Upper lobe of left lung (tissue), 6 donors: Measurements from ENCODE around the gene SLC26A9. TPM values are rescaled to one million over a fixed set of nuclear protein-coding genes. Genes with fewer than 3 reads are reported as not detected.

ENCODE experiments used
- ATAC-seq, 2 donors: fragments of 200-7000 bp; cut with Tn5 transposase; one replicate each; pipeline ENCODE4 v1.9.1; 2022; ENCODE audit warnings: mild to moderate bottlenecking in 2 of 2, moderate library complexity in 2 of 2; ENCODE audit not compliant: low FRiP score in 2 of 2
- DNase-seq, 2 donors: peaks; one replicate each; pipeline ENCODE4 v3.0.0-alpha.2; 2019 to 2020
- H3K27ac ChIP-seq, 4 donors: fragments of 200-600 bp; sonication (generic); one replicate each; pipeline ENCODE4 v1.5.1; 2016 to 2019
- H3K27me3 ChIP-seq, 4 donors: fragments of 200-600 bp; sonication (generic); one replicate each; pipeline ENCODE4 v1.5.1; 2017 to 2019
- H3K36me3 ChIP-seq, 4 donors: fragments of 200-600 bp; sonication (generic); one replicate each; pipeline ENCODE4 v1.5.1; 2016 to 2019
- H3K4me1 ChIP-seq, 4 donors: fragments of 200-600 bp; sonication (generic); one replicate each; pipeline ENCODE4 v1.5.1; 2018 to 2019
- H3K4me3 ChIP-seq, 4 donors: fragments of 200-600 bp; sonication (generic); one replicate each; pipeline ENCODE4 v1.5.1; 2017 to 2019; ENCODE audit warnings: mild to moderate bottlenecking in 2 of 4, moderate library complexity in 1 of 4
- H3K9me3 ChIP-seq, 4 donors: fragments of 200-600 bp; sonication (generic); one replicate each; pipeline ENCODE4 v1.5.1; 2018 to 2019
- EP300 ChIP-seq, 4 donors: sonication (generic); formaldehyde crosslinking; IDR thresholded peaks; one replicate each; pipeline ENCODE4 v1.5.1; 2017; ENCODE audit warnings: antibody characterized with exemption in 4 of 4, control low read depth in 2 of 4
- POLR2A ChIP-seq, 4 donors: fragments of 450-650 bp; IDR thresholded peaks; one replicate each; pipeline ENCODE4 v1.5.1; 2016 to 2017; ENCODE audit warnings: antibody characterized with exemption in 4 of 4, mild to moderate bottlenecking in 2 of 4
- POLR2AphosphoS5 ChIP-seq, 2 donors: sonication (generic); formaldehyde crosslinking; IDR thresholded peaks; one replicate each; pipeline ENCODE4 v1.5.1; 2017; ENCODE audit warnings: antibody characterized with exemption in 2 of 2
- WGBS, 2 donors: methylation state at CpG; one replicate each; pipeline ENCODE4 v1.1.5; 2017 to 2018; 5-methylcytosine and 5-hydroxymethylcytosine counted together
- total RNA-seq, 6 donors: library from RNA; depleted of rRNA in 4 of 6; stranded (reverse); fragments of >200 nt in 4 of 6; gene quantifications; one replicate each; pipeline versions ENCODE4 v1.1.0 to v1.2.1, GENCODE V29; 2016 to 2021
- TF ChIP-seq, protein P1 (sequence below), 6 experiments: fragments of 450-650 bp in 4 of 6; fragments of 200-600 bp in 2 of 6; sonication (generic) in 2 of 6; IDR thresholded peaks; one replicate each; pipeline ENCODE4 v1.5.1; 2016 to 2019; ENCODE audit warnings: antibody characterized with exemption in 6 of 6
- donor health status: DM: no; HTN: no; CAD: no; lungs with moderate emphysema.
- donor health status: DM: no; HTN: yes; CAD: no; lungs with severe emphysema.

Gene SLC26A9, protein sequence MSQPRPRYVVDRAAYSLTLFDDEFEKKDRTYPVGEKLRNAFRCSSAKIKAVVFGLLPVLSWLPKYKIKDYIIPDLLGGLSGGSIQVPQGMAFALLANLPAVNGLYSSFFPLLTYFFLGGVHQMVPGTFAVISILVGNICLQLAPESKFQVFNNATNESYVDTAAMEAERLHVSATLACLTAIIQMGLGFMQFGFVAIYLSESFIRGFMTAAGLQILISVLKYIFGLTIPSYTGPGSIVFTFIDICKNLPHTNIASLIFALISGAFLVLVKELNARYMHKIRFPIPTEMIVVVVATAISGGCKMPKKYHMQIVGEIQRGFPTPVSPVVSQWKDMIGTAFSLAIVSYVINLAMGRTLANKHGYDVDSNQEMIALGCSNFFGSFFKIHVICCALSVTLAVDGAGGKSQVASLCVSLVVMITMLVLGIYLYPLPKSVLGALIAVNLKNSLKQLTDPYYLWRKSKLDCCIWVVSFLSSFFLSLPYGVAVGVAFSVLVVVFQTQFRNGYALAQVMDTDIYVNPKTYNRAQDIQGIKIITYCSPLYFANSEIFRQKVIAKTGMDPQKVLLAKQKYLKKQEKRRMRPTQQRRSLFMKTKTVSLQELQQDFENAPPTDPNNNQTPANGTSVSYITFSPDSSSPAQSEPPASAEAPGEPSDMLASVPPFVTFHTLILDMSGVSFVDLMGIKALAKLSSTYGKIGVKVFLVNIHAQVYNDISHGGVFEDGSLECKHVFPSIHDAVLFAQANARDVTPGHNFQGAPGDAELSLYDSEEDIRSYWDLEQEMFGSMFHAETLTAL
- total RNA-seq: 10 to 100 TPM; 10.6 to 31.9 (median 20.9) TPM

DNA sequence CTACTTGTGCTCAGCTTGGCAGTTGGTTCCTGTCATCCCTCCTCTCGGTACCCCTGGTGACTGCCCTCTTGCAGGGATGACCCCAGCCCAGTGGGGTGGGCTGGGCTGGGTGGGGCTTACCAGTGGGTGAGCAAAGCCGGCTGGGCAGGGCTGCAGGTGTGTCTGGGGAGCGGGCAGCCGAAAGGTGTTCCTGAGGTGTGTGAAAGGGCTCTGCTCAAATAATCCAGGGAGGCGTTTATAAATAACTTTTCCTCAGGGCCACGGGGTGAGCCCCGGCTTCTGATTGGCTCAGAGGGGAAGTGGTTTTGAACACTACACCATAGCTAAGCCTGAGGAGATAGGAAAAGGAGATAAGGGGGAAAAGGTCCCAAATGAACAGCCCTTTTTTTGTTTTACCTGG, at the start of gene SLC26A9:
TSS of gene SLC26A9 (minus strand) at position 212 of the 400 bp plus-strand sequence. CDS start 7,636 bp downstream, outside the sequence.
- H3K9me3 ChIP-seq: no peaks in the 10 kb centered on the region
- no peaks in the 10 kb centered on the region for H3K27me3 ChIP-seq
- DNase-seq: peak; percentile 47 to 60
- H3K4me1 ChIP-seq: peaks cover 0 to 24% (median 16%) of the 10 kb centered on the region in 4 donors
- 29 to 41% methylated on average over 6 of the region's 7 CpGs for WGBS, 2 donors
- TF ChIP-seq EP300 (IDR thresholded peaks at IDR 0.05) (no peak), POLR2A (IDR thresholded peaks at IDR 0.05) (peak in 1 of 4 donors; percentile 59), POLR2AphosphoS5 (IDR thresholded peaks at IDR 0.05) (no peak)
- TF ChIP-seq, protein P1, sequence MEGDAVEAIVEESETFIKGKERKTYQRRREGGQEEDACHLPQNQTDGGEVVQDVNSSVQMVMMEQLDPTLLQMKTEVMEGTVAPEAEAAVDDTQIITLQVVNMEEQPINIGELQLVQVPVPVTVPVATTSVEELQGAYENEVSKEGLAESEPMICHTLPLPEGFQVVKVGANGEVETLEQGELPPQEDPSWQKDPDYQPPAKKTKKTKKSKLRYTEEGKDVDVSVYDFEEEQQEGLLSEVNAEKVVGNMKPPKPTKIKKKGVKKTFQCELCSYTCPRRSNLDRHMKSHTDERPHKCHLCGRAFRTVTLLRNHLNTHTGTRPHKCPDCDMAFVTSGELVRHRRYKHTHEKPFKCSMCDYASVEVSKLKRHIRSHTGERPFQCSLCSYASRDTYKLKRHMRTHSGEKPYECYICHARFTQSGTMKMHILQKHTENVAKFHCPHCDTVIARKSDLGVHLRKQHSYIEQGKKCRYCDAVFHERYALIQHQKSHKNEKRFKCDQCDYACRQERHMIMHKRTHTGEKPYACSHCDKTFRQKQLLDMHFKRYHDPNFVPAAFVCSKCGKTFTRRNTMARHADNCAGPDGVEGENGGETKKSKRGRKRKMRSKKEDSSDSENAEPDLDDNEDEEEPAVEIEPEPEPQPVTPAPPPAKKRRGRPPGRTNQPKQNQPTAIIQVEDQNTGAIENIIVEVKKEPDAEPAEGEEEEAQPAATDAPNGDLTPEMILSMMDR (IDR thresholded peaks at IDR 0.05): no peak
- no peaks in the 10 kb centered on the region for H3K36me3 ChIP-seq
- peak within 1 kb of the TSS; percentile 33 to 62 (median 54) for H3K27ac ChIP-seq
- peak within 1 kb of the TSS in 3 of 4 donors; percentile 6 to 35 (median 26) for H3K4me3 ChIP-seq
- no peak for ATAC-seq

DNA sequence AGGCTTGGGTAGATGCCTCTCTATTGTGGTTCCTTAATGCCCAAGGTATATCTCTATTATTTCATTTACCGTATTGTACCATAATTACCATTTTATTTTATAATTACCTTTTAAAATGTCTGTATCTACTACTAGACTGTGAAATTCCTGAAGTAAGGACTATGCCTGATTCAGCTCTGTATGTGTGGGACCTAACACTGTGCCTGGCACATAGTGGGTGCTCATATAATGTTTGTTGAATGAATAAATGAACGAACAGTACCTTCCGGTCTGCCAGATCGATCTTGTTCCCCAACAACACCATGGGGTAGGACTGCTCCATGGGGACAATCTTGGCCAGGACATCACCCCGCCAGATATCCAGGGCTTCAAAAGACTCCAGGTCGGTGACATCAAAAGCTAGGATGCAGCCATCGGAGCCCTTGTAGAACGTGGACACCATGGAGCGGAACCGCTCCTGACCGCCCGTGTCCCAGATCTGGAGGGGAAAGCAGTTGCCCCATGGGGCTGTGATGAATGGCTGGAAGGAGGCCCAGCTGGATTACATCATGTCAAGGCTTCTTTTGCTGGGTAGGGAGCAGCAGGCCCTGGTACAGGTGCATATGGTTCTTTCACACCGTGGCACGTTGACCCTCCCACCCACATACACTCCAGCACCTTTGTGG, 49.1 kb upstream of the SLC26A9 start:
- ATAC-seq: no peak
- WGBS, 2 donors: 96% methylated on average over 14 of the region's 14 CpGs

GRCh38 chr1:205991237-205991636, 48.0 kb upstream of the SLC26A9 start:
- ATAC-seq: no peak
- no peak for DNase-seq

More for the DNA sequence above, 49.1 kb upstream of the SLC26A9 start:
- TF ChIP-seq POLR2AphosphoS5 (IDR thresholded peaks at IDR 0.05) (no peak), EP300 (IDR thresholded peaks at IDR 0.05) (no peak), POLR2A (IDR thresholded peaks at IDR 0.05) (no peak)
- TF ChIP-seq, protein P1 (IDR thresholded peaks at IDR 0.05): no peak
- no peaks in the 10 kb centered on the region for H3K9me3 ChIP-seq
- H3K4me1 ChIP-seq: no peaks in the 10 kb centered on the region
- no peak for DNase-seq
- no peaks in the 10 kb centered on the region for H3K27me3 ChIP-seq
- H3K4me3 ChIP-seq: no peak overlapping the region
- H3K36me3 ChIP-seq: peaks cover 0 to 8% (median 0%) of the 10 kb centered on the region in 4 donors
- no peak overlapping the region for H3K27ac ChIP-seq

DNA sequence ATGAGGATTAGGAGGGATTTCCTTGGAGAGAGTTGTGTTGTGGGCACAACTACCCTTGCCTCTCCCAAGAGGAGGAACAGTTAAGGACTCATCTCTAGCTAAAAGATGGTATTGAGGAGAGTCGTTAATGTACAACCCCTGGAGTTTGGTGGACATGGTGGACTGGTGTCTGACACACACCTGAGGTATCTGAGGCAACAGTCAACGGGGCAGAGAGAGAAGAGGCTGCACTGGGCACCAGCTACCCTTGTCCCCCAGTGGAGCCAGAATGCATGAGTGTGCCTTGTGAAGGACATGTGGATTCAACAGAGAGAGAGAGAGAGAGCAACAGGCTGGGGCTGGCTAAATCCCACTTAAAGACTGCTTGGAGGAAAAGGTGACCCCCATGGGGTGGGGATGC, 47.0 kb upstream of the SLC26A9 start:
- H3K27ac ChIP-seq: no peak overlapping the region
- H3K9me3 ChIP-seq: no peaks in the 10 kb centered on the region
- H3K36me3 ChIP-seq: peaks cover 0 to 8% (median 0%) of the 10 kb centered on the region in 4 donors
- 87 to 88% methylated on average over 2 of the region's 2 CpGs for WGBS, 2 donors
- H3K4me3 ChIP-seq: no peak overlapping the region
- TF ChIP-seq, protein P1 (IDR thresholded peaks at IDR 0.05): no peak
- TF ChIP-seq POLR2A (IDR thresholded peaks at IDR 0.05) (no peak), POLR2AphosphoS5 (IDR thresholded peaks at IDR 0.05) (no peak), EP300 (IDR thresholded peaks at IDR 0.05) (no peak)
- no peaks in the 10 kb centered on the region for H3K27me3 ChIP-seq
- DNase-seq (no peak), ATAC-seq (no peak)
- no peaks in the 10 kb centered on the region for H3K4me1 ChIP-seq

More at GRCh38 chr1:205991237-205991636, 48.0 kb upstream of the SLC26A9 start:
- Histone ChIP-seq H3K27me3 (no peaks in the 10 kb centered on the region), H3K36me3 (peaks cover 0 to 8% (median 0%) of the 10 kb centered on the region in 4 donors), H3K9me3 (no peaks in the 10 kb centered on the region), H3K4me1 (no peaks in the 10 kb centered on the region), H3K4me3 (no peak overlapping the region), H3K27ac (no peak overlapping the region)
- no peak for TF ChIP-seq POLR2AphosphoS5 (IDR thresholded peaks at IDR 0.05)
- 86 to 93% methylated on average over 4 of the region's 4 CpGs for WGBS, 2 donors

DNA sequence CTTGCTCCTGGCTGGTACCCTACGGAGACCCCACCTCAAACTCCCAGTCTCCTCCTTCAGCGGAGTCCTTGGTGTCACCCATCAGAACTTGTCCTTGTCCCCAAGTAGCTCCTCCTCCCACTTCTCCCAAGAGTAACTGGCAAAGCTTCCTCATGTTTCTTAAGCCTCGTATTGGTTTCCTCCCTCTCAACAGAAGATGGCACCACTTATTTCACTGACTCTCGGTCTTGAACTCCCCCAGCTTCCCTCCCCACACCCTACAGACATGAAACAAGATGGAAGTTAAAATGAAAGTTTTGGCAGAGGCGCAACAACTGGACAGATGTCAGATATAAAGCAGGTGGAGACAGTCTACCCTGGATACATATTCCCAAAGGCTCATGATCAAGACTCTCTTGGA, 46.5 kb upstream of the SLC26A9 start:
- ATAC-seq: no peak
- DNase-seq: no peak
- Histone ChIP-seq H3K36me3 (peaks cover 0 to 8% (median 0%) of the 10 kb centered on the region in 4 donors), H3K9me3 (no peaks in the 10 kb centered on the region), H3K4me3 (no peak overlapping the region), H3K27me3 (no peaks in the 10 kb centered on the region), H3K27ac (no peak overlapping the region), H3K4me1 (no peaks in the 10 kb centered on the region)
- TF ChIP-seq, protein P1 (IDR thresholded peaks at IDR 0.05): no peak
- TF ChIP-seq POLR2A (IDR thresholded peaks at IDR 0.05) (no peak), EP300 (IDR thresholded peaks at IDR 0.05) (no peak)
- WGBS, 2 donors: 73 to 78% methylated on average over 5 of the region's 5 CpGs
